ENCODE data around the gene OR6K3.
"Not testable (repeated sequence)": the region's sequence is repeated elsewhere in the genome, so short reads cannot be mapped to it uniquely, and the experiment has no call there.

Gene OR6K3

GRCh38 chr1:158688343-158688742 lies 32.2 kb downstream of the OR6K3 start:
- DNase-seq, result not testable (repeated sequence)

- no peak for DNase-seq
Measured at GRCh38 chr1:158687037-158687436, 33.5 kb downstream of the OR6K3 start.

- DNase-seq, result no peak
Measured at GRCh38 chr1:158686111-158687009, 34.2 kb downstream of the OR6K3 start, which contains the start of gene SPTA1. TSS of gene SPTA1 (minus strand) at chr1:158686715. CDS start at chr1:158686517, 198 bp downstream.

- no peak for DNase-seq
Measured at GRCh38 chr1:158685085-158685484, 35.4 kb downstream of the OR6K3 start.

GRCh38 chr1:158681606-158682005 lies 38.9 kb downstream of the OR6K3 start:
- no peak for DNase-seq

- no peak for DNase-seq
Measured at GRCh38 chr1:158679289-158679688, 41.2 kb downstream of the OR6K3 start.

- DNase-seq, result no peak
Measured at GRCh38 chr1:158675563-158676323, 44.8 kb downstream of the OR6K3 start.

- no peak for DNase-seq
Measured at GRCh38 chr1:158674302-158674701, 46.2 kb downstream of the OR6K3 start.
